GM21619 (cell line): Measurements from ENCODE around the gene NPHP4.
"Not testable (repeated sequence)": the region's sequence is repeated elsewhere in the genome, so short reads cannot be mapped to it uniquely, and the experiment has no call there.

Experiments
- ATAC-seq: cut with Tn5 transposase; IDR thresholded peaks from one replicate; pipeline ENCODE4 v1.9.1; 2021; ENCODE audit not compliant: unreplicated experiment

The NPHP4 gene

GRCh38 chr1:5936621-5937372 lies 55.4 kb downstream of the NPHP4 start:
- no peak for ATAC-seq

DNA sequence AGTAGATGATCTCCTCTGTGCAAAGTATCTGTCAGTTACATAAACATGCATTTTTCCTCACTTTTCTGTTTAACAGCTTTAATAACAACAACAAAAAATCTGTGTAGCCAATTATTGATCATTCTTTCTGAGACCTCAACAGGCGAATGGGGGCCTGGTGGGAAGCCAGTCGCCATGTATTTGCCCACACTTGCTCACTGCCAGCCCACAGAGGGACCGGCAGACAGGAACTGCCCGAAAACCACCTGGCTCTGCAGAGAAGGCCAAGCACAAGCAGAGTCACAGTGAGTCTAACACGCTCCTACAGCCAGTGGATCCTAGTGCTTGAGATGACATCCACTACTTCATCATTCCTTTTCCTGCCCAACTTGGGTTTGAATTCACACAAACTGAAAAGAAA lies 56.1 kb downstream of the NPHP4 start:
- no peak for ATAC-seq

- ATAC-seq: no peak
Observed at GRCh38 chr1:5935026-5935425, 57.2 kb downstream of the NPHP4 start.

DNA sequence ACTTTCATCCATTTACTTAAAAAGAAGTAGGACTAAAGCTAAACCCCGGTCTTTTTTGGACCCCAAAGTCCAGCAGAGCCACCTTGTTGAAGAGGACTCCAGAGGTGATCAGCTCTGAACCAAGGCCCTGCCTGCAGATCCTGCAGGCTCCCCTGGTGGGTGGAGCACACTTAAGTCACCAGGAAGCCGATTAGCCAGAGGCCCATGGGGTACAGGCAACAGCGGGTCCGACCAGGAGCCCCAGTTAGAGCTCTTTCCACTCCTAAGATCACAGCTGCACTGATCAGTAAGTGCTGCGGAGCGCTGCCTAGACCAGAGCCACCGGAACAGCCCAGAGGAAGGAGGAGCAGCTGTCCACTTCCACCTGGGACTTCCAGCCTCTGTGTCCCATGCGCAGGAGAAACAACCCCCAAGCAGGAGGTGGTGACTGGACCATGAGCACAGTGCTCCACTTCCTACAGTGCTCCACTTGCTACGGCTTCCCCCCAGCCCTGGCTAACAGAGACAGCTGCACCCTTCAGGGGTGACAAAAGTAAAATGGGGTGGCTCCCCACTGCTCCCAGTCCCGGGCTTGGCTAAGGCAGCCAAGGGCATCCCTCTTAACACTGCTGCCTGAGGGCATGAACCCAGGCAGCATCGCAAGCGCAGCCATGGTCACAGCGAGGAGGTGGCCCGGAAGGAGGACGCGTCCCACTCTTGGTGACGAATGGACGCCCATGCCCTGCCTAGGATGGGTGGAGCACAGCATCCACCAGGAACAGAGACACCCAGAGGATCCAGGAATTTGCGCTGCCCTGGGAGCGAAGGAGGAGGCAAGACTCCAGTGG lies 58.0 kb downstream of the NPHP4 start:
- no peak for ATAC-seq

DNA sequence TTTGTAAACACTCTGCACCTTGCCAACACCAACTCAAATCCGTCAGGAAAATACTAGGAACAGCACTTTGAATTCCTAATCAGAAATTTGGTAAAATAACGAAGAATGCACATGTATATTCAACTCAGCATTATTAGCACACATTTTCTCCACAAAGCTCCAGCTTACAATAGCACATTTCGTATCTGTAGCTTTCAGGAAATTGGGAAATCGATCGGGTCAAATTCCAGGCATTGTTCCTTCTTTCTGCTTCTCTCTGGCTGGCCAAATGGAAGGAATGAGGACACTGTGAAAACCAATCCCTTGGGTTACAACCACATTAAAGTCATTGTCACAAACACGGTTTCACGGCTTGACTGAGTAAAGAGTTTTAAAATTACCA lies 58.6 kb downstream of the NPHP4 start:
- no peak for ATAC-seq

DNA sequence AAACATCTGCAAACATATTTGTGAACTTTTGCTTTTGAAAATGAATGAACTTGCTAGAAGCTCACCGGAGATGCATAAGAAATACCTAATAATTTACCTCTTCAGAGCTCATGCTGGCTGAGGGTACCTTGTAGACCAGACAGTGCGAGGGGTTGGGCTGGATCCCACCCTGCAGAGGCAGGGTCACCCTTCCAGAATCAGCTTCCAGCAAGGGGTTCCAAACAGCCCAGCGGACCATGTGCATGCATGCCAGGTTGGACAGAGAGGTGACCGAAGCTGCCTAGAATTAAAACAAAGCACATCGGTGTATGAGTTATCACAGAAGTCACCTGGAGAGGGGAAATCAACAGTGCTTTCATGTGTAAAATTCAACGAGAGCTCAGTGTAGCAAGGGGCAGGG lies 59.2 kb downstream of the NPHP4 start:
- no peak for ATAC-seq

GRCh38 chr1:5928714-5929400 lies 63.4 kb downstream of the NPHP4 start:
- ATAC-seq: no peak

DNA sequence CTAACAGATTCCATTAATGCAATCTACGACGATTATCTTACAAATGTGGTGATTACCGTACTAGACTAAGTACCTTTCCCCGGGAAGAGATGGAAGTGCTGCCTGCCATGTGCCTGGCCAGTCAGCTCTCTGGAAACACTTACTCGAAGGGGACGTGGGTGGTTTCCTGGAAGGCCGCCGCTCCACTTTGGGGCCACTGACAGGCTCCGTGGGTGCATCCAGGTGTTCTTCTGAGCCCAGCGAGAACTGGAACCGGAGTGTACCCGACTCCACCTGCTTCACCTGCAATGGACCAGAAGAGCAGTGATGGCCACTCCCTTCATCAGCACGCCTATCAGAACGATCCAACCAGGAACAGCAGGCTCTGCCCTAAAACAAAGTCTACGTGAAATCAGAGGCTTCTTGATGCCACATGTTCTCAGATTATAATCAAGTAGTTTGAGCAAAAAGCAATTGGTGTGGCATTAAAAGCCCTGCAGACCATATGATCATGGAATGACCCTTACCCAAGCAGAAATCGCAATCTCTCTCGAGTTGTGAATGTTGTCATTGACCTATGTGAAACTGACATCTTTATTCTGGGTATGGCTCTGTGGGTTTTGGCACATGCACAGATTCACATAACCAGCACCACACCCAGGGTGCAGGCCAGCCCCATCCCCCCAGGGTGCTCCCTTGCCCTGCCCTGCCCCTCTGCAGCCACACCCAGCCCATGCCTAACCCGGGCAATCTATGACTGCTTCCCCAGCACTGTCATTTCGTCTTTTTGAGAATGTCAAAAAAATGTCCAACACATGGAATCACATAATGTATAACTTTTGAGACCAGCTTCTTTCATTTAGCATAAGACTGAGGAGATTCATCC lies 64.5 kb downstream of the NPHP4 start:
- no peak for ATAC-seq

- no peak for ATAC-seq
Observed at GRCh38 chr1:5926686-5927435, 65.4 kb downstream of the NPHP4 start.

- ATAC-seq: not testable (repeated sequence)
Observed at GRCh38 chr1:5922700-5923330, 69.4 kb downstream of the NPHP4 start.

DNA sequence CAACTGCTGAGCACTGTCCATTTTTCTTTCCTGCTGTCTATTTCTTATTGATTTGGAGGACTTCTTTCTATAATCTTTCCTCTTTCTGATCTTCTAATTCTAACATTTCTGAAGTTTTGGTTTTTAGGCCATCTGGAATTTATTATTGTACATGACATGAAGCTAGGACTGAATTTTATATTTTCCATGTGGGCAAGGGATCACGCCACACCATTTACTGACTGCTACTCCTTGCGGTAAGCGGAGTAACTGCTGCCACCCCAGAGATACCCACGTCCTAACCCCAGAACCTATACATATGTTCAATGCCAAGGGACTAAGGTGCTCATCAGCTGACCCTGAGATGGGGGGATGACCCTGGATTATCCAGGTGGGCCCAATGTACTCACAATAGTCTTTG lies 70.6 kb downstream of the NPHP4 start:
- ATAC-seq: no peak

- ATAC-seq: no peak
Observed at GRCh38 chr1:5921129-5921528, 71.1 kb downstream of the NPHP4 start.

DNA sequence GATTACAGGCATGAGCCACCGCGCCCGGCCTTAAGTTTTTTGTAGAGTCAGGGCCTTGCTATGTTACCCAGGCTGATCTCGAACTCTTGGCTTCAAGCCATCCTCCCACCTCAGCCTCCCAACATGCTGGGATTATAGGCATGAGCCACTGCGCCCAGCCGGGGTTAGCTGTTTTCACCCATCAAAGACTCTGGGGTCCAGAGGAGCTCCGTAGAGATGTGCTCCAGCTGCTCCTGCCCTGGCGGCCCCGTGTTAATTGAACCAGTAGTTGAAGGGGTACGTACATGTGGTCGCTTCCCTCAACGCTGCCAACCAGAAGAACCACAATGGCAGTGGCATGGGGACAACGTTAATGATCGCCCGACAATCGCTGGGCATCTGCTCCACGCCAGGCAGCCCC lies 72.0 kb downstream of the NPHP4 start:
- no peak for ATAC-seq

- ATAC-seq: no peak
Observed at GRCh38 chr1:5918275-5918649, 74.0 kb downstream of the NPHP4 start.

DNA sequence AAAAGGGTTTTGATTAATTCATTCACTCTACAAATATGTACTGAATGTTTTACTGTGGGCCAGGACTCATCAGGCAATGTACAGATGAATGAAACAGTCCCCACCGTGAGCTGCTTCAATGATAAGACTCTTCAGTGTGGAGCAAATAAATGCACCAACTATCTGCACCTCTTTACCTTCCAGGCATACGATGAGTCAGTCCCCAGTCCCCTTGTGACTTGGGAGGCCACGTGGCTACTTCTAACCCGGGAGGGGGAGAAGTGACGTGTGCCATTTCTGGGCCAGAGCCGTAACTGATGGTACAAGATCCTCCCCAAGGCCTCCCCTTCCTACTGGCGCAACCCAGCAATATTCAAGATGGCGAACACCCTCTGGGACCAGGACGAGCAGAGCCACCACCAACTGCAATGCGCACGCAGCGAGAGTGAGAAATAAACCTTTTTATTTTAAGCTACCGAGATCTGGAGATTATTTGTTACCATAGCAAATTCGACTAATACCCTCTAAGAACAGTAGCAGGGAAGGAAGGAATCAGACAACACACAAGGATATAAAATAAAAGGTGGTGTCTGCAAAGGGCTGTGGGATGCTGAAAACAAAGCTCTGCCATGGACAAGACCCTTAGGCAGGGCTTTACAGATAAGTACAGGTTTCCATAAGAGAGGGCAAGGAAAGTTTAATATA lies 74.5 kb downstream of the NPHP4 start:
- ATAC-seq: no peak

DNA sequence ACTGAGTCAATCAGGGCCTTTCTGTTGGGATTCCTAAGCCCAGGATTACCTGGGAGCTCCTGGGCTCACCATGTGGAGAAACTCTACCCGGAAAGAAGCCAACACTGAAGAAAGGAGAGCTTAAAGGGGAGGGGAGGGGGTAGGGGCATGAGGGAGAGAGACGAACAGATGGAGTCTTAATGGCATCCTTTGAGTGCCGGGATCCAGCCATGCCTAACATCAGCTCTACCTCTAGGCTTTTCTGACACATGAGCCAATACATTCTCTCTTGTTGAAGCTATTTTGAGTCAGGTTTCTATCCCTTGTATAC lies 75.0 kb downstream of the NPHP4 start:
- ATAC-seq: no peak

GRCh38 chr1:5916572-5917280 lies 75.5 kb downstream of the NPHP4 start:
- ATAC-seq: no peak

GRCh38 chr1:5915587-5916571 lies 76.3 kb downstream of the NPHP4 start:
- no peak for ATAC-seq
